ENCODE results near the gene PRKCQ.

PRKCQ gene

GRCh38 chr10:6406220-6407033 lies 173.6 kb downstream of the PRKCQ start:
- no peak for DNase-seq (ENCODE audit: low read depth)

GRCh38 chr10:6405713-6406112 lies 174.4 kb downstream of the PRKCQ start:
- DNase-seq (ENCODE audit: low read depth), result no peak

GRCh38 chr10:6404127-6405072 lies 175.7 kb downstream of the PRKCQ start:
- no peak for DNase-seq (ENCODE audit: low read depth)

- no peak for DNase-seq (ENCODE audit: low read depth)
These were observed 177.1 kb downstream of the PRKCQ start for GRCh38 chr10:6402960-6403359.

- DNase-seq (ENCODE audit: low read depth), result no peak
These were observed 177.7 kb downstream of the PRKCQ start for GRCh38 chr10:6402349-6402709.

GRCh38 chr10:6401558-6402348 lies 178.3 kb downstream of the PRKCQ start:
- DNase-seq (ENCODE audit: low read depth), result peak; percentile 85

- no peak for DNase-seq (ENCODE audit: low read depth)
These were observed 179.1 kb downstream of the PRKCQ start for GRCh38 chr10:6400821-6401465.

- no peak for DNase-seq (ENCODE audit: low read depth)
These were observed 179.7 kb downstream of the PRKCQ start for GRCh38 chr10:6400331-6400730.

- DNase-seq (ENCODE audit: low read depth), result no peak
These were observed 180.2 kb downstream of the PRKCQ start for GRCh38 chr10:6399879-6400278.

- peak; percentile 48 for DNase-seq (ENCODE audit: low read depth)
These were observed 180.8 kb downstream of the PRKCQ start for GRCh38 chr10:6399231-6399741.

GRCh38 chr10:6398399-6398798 lies 181.7 kb downstream of the PRKCQ start:
- DNase-seq (ENCODE audit: low read depth), result no peak

- DNase-seq (ENCODE audit: low read depth), result peak; percentile 88
These were observed 183.4 kb downstream of the PRKCQ start for GRCh38 chr10:6396652-6397051.

GRCh38 chr10:6396226-6396625 lies 183.8 kb downstream of the PRKCQ start:
- no peak for DNase-seq (ENCODE audit: low read depth)

- no peak for DNase-seq (ENCODE audit: low read depth)
These were observed 184.5 kb downstream of the PRKCQ start for GRCh38 chr10:6395606-6396005.

- no peak for DNase-seq (ENCODE audit: low read depth)
These were observed 186.0 kb downstream of the PRKCQ start for GRCh38 chr10:6394084-6394483.

- no peak for DNase-seq (ENCODE audit: low read depth)
These were observed 186.9 kb downstream of the PRKCQ start for GRCh38 chr10:6393168-6393567.

GRCh38 chr10:6390213-6390845 lies 189.7 kb downstream of the PRKCQ start:
- no peak for DNase-seq (ENCODE audit: low read depth)

GRCh38 chr10:6388261-6388893 lies 191.7 kb downstream of the PRKCQ start:
- DNase-seq (ENCODE audit: low read depth), result no peak

GRCh38 chr10:6386960-6387359 lies 193.1 kb downstream of the PRKCQ start:
- no peak for DNase-seq (ENCODE audit: low read depth)

- DNase-seq (ENCODE audit: low read depth), result no peak
These were observed 193.7 kb downstream of the PRKCQ start for GRCh38 chr10:6386346-6386745.

- no peak for DNase-seq (ENCODE audit: low read depth)
These were observed 194.4 kb downstream of the PRKCQ start for GRCh38 chr10:6385665-6386064.
